Liver (tissue), 3 donors: ENCODE results near the gene GUCA2A.

Experiments
- GABPA ChIP-seq, 2 donors: IDR thresholded peaks in 1 of 2; conservative IDR thresholded peaks in 1 of 2; 2 replicates each; pipeline ENCODE4 v1.6.1; 2016; ENCODE audit warnings: antibody characterized with exemption in 2 of 2, mild to moderate bottlenecking in 1 of 2, moderate library complexity in 1 of 2
- RAD21 ChIP-seq, 2 donors: IDR thresholded peaks; 2 replicates each; pipeline ENCODE4 v1.6.1; 2016; ENCODE audit warnings: antibody characterized with exemption in 2 of 2, mild to moderate bottlenecking in 2 of 2
- TAF1 ChIP-seq: conservative IDR thresholded peaks from 2 replicates; pipeline ENCODE4 v1.6.1; 2016; ENCODE audit warnings: antibody characterized with exemption, mild to moderate bottlenecking
- YY1 ChIP-seq: IDR thresholded peaks from 2 replicates; pipeline ENCODE4 v1.6.1; 2016; ENCODE audit warnings: antibody characterized with exemption, mild to moderate bottlenecking
- ZBTB33 ChIP-seq: IDR thresholded peaks from 2 replicates; pipeline ENCODE4 v1.6.1; 2016; ENCODE audit warnings: antibody characterized with exemption
- TF ChIP-seq, protein P1 (sequence below): fragments of 150-350 bp; IDR thresholded peaks from 2 replicates; pipeline ENCODE4 v1.5.1; 2017; ENCODE audit warnings: improper control_type of control experiment, low read depth, low read length; ENCODE audit not compliant: missing input control
- donor health status: healthy.
- donor health status: healthy.

DNA sequence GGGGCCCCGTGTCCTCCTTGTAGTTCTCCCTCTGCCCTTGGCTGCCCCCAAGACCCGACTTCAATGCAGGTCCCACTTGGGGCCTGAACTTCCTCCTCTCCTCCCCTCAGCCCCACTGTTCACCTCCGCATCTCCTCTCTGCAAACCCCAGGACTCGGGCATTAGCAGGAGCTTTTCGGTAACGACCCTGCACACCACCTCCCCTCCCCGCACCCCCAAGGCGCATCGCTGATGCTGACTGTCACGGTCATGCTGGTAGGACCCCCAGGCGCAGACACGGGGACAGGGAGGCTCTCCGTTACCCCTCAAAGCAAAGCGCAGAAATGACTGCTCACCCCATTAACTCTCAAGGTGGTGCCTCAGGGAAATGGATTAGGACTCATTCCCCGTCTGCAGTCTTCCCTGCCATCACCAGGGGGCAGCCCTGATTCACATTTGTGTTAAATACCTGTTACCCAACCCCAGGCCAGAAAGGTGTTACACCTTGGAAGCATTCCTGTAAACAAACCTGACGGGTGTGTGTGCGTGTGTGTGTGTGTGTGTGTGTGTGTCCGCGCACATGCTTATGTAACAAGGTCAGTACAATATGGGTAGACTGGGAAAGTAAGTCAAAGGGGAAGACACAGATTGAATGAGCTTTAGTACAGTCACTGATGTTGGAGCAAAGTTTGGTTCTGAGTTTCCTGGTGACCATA, 17.8 kb downstream of the GUCA2A start:
- TF ChIP-seq RAD21 (IDR thresholded peaks at IDR 0.05) (peak; percentile 98 to 99), GABPA (IDR thresholded peaks at IDR 0.05 in 1 of 2, conservative IDR thresholded peaks at IDR 0.05 in 1 of 2) (no peak), TAF1 (no peak), YY1 (peak; percentile 47), ZBTB33 (no peak)
- TF ChIP-seq, protein P1, sequence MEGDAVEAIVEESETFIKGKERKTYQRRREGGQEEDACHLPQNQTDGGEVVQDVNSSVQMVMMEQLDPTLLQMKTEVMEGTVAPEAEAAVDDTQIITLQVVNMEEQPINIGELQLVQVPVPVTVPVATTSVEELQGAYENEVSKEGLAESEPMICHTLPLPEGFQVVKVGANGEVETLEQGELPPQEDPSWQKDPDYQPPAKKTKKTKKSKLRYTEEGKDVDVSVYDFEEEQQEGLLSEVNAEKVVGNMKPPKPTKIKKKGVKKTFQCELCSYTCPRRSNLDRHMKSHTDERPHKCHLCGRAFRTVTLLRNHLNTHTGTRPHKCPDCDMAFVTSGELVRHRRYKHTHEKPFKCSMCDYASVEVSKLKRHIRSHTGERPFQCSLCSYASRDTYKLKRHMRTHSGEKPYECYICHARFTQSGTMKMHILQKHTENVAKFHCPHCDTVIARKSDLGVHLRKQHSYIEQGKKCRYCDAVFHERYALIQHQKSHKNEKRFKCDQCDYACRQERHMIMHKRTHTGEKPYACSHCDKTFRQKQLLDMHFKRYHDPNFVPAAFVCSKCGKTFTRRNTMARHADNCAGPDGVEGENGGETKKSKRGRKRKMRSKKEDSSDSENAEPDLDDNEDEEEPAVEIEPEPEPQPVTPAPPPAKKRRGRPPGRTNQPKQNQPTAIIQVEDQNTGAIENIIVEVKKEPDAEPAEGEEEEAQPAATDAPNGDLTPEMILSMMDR, result peak; percentile 99
